H1 (cell line): ENCODE measurements around the gene ARSI. TPM values are rescaled to one million over a fixed set of nuclear protein-coding genes. Genes with fewer than 3 reads are reported as not detected.

Experiments
- CHD7 ChIP-seq: fragments of 300-600 bp; sonication (generic); IDR thresholded peaks from 2 replicates; pipeline ENCODE4 v1.7.1; 2012; ENCODE audit warnings: low read length, moderate library complexity, mild to moderate bottlenecking, inconsistent platforms; ENCODE audit not compliant: insufficient replicate concordance
- KDM5A ChIP-seq: fragments of 200-600 bp; IDR thresholded peaks from 2 replicates; pipeline ENCODE4 v1.7.1; 2012; ENCODE audit warnings: mild to moderate bottlenecking, low read length, inconsistent platforms, mixed read lengths
- POLR2A ChIP-seq, 2 experiments: IDR thresholded peaks; 1 replicate in 1 of 2; 2 replicates in 1 of 2; pipeline ENCODE4 v1.6.1; 2011; ENCODE audit warnings: low read depth in 2 of 2, low read length in 2 of 2, mild to moderate bottlenecking in 2 of 2; ENCODE audit errors: control extremely low read depth in 1 of 2
- RFX5 ChIP-seq: IDR thresholded peaks from 2 replicates; pipeline ENCODE4 v1.6.1; 2011; ENCODE audit warnings: low read depth, low read length, improper control_type of control experiment, borderline replicate concordance
- TCF12 ChIP-seq: IDR thresholded peaks from 2 replicates; pipeline ENCODE4 v1.6.1; 2011; ENCODE audit warnings: low read depth, mild to moderate bottlenecking, low read length
- polyA plus RNA-seq, 7 experiments: library from polyadenylated mRNA; depleted of rRNA in 3 of 7; stranded (reverse) in 5 of 7; unstranded in 2 of 7; fragments of >200 nt in 5 of 7; fragments of 200-250 nt in 2 of 7; gene quantifications; 1 replicate in 5 of 7; 2 replicates in 1 of 7; 4 replicates in 1 of 7; pipeline versions ENCODE4 v1.2.1 to v1.2.3, GENCODE V29; 2011 to 2013; ENCODE audit warnings: missing spikeins in 2 of 7, mixed read lengths in 2 of 7
- total RNA-seq: library from RNA; stranded (reverse); fragmentation: NEBNext Ultra II Directional; extraction: Animal tissue kit (Norgen Biotek cat#: 25700); gene quantifications from 2 replicates; pipeline ENCODE4 v1.2.1, GENCODE V29; 2021

The ARSI gene
- total and polyA plus RNA-seq, 2 of the 8 experiments (the other 6 are each of a cell fraction or from before 2014, with no cell fraction given) = 4.5 to 6.7 TPM

- TF ChIP-seq CHD7 (no peak), RFX5 (no peak), KDM5A (no peak), TCF12 (no peak), POLR2A (IDR thresholded peaks at IDR 0.05; ENCODE audit: control extremely low read depth in 1 of 2, low read depth in 2 of 2, low read length in 2 of 2) (no peak)
These were observed 53.8 kb downstream of the ARSI start (continued) for GRCh38 chr5:150248946-150249345.
